ENCODE data around the gene CHI3L1.

DNA sequence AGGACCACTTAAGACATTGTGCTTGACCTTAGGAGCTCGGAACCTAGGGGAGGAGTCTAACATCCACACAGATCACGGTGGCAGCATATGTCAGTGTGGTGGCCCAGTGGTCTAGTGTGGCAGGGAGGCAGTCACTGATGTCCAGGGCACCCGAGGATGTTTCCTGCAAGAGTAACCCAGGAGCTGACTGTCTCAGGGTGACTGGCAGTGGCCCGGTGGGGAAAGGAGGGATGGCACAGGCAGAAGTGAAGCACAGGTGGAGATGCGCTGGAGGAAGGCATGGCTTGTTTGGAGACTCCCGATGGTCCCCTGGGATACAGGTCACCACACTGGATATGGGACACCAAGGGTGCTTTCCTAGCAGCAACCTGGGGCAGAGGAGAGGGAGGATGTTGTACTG lies 26.6 kb upstream of the CHI3L1 start:
- TF ChIP-seq EZH2phosphoT487 (IDR thresholded peaks at IDR 0.05; ENCODE audit: insufficient read depth, low read depth), result no peak
- TF ChIP-seq EZH2 (IDR thresholded peaks at IDR 0.05; ENCODE audit: insufficient read depth, poor library complexity, severe bottlenecking), result no peak

Measured in GM23248 (cell line).